ENCODE data around the gene SERPINC1.
A peak's percentile ranks its signal among the peaks of the same experiment; 100 is the strongest.

Gene SERPINC1

DNA sequence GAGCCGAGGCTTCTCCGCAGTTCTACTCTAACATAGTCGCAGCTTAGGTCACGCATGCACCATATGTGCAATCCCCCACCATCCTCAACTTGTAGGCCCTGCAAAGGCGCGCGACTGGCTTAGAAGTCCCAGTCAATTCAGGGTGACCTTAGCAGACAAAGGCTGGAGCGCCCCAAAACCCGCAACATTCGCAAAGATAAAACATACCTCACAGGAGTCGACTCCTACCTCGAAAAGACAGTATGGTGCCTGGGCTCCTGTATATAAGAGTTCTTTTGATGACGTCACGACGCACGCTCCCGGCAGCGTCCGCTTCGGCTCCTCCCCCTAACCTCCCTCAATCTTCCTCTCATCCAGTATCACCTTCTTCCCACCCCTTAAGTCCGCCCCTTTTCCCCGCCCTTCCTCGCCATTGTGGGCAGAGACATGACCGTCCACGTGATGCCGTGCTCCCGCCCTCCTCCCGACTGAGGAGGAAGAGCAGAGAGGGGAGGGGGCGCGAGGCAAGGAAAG, 49.3 kb downstream of the SERPINC1 start, which contains the start of gene GAS5:
Gene GAS5 (minus strand): TSS at position 237 of the 513 bp plus-strand sequence.
- FAIRE-seq (peak; percentile 83), DNase-seq (ENCODE audit: insufficient read length, low spot score) (no peak)
- TF ChIP-seq, protein P1, sequence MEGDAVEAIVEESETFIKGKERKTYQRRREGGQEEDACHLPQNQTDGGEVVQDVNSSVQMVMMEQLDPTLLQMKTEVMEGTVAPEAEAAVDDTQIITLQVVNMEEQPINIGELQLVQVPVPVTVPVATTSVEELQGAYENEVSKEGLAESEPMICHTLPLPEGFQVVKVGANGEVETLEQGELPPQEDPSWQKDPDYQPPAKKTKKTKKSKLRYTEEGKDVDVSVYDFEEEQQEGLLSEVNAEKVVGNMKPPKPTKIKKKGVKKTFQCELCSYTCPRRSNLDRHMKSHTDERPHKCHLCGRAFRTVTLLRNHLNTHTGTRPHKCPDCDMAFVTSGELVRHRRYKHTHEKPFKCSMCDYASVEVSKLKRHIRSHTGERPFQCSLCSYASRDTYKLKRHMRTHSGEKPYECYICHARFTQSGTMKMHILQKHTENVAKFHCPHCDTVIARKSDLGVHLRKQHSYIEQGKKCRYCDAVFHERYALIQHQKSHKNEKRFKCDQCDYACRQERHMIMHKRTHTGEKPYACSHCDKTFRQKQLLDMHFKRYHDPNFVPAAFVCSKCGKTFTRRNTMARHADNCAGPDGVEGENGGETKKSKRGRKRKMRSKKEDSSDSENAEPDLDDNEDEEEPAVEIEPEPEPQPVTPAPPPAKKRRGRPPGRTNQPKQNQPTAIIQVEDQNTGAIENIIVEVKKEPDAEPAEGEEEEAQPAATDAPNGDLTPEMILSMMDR (IDR thresholded peaks at IDR 0.05; ENCODE audit: insufficient read depth, missing control alignments) = no peak

- FAIRE-seq = no peak
- TF ChIP-seq, protein P1 (IDR thresholded peaks at IDR 0.05; ENCODE audit: insufficient read depth, missing control alignments) = no peak
- DNase-seq (ENCODE audit: insufficient read length, low spot score) = no peak
These were observed 49.9 kb downstream of the SERPINC1 start for GRCh38 chr1:173867141-173867752.

GRCh38 chr1:173866413-173867115, 50.6 kb downstream of the SERPINC1 start:
- DNase-seq (ENCODE audit: insufficient read length, low spot score) (no peak), FAIRE-seq (peak; percentile 32)
- TF ChIP-seq, protein P1 (IDR thresholded peaks at IDR 0.05; ENCODE audit: insufficient read depth, missing control alignments) = no peak

- FAIRE-seq (peak; percentile 67), DNase-seq (ENCODE audit: insufficient read length, low spot score) (no peak)
- TF ChIP-seq, protein P1 (IDR thresholded peaks at IDR 0.05; ENCODE audit: insufficient read depth, missing control alignments) = no peak
These were observed 51.5 kb downstream of the SERPINC1 start for GRCh38 chr1:173865468-173866164.

DNA sequence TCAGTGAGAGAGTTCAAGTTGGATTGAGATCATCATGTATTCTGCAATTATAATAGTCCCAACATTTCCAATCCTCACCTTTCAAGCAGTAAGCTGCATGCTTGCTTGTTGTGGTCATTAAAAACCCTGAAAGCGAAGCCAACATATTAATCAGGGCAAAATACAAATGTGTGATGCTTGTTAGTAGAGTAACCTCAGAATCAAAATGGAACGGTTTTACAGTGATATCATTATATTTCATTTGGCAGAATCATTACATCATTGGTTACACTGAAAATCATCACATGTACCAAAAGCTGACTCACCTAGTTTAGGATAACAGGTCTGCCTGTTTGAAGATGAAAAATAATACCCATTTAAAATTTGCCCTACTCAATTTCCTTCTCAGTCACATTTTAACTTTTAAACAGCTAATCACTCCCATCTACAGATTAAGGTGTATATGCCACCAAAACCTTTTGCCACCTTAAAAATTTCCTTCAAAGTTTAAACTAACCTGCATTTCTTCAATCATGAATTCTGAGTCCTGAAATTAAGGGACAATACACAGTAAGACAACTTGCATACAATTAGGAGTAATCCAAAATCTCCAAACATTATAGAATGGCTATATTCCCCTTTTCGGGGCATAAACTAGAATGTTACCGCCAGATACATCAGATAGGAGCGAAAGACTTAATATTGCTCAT, 52.8 kb downstream of the SERPINC1 start:
- TF ChIP-seq, protein P1 (IDR thresholded peaks at IDR 0.05; ENCODE audit: insufficient read depth, missing control alignments) = no peak
- no peak for FAIRE-seq

GRCh38 chr1:173863224-173864161, 53.6 kb downstream of the SERPINC1 start:
- no peak for FAIRE-seq

More for the DNA sequence above, 52.8 kb downstream of the SERPINC1 start:
- DNase-seq (ENCODE audit: insufficient read length, low spot score) = no peak

More at GRCh38 chr1:173863224-173864161, 53.6 kb downstream of the SERPINC1 start:
- TF ChIP-seq, protein P1 (IDR thresholded peaks at IDR 0.05; ENCODE audit: insufficient read depth, missing control alignments) = no peak
- no peak for DNase-seq (ENCODE audit: insufficient read length, low spot score)
